ENCODE results near the gene TUBB4A. TPM values are rescaled to one million over a fixed set of nuclear protein-coding genes. Genes with fewer than 3 reads are reported as not detected.

The TUBB4A gene
- polyA plus RNA-seq, 3 donors = 35.2 to 37.0 (median 36.7) TPM

DNA sequence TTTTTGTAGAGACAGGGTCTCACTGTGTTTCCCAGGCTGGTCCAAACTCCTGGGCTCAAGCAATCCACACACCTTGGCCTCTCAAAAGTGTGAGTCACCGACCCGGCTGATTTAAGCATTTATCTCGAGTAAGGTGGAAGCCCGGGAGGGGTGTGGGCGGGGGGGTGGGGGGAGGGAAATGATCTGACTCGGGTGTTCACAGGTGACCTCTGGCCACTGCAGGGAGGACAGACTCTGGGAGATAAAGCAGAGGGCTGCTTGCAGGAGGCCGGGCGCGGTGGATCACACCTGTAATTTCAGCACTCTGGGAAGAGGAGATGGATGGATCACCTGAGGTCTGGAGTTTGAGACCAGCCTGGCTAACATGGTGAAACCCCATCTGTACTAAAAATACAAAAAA lies 28.5 kb downstream of the TUBB4A start:
- no peak for DNase-seq

DNA sequence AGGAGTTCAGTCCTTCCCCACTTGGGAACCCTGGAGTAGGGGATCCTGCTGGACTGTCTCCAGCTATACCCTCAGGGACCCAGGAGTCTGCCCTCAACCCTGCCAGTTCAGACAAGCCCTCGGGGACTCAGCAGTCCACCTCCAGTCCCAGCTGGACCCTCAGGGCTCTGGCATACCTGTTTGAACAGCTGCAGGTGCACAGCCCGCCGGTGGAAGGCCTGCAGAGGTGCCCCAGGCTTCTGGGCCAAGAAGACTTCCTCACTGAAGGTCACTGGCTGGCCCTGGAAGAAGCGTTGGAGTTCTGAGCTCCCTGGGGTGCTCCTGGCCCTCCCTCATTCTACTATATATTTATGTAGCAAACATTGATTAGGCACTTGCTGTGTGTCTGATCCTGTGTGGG lies 29.4 kb downstream of the TUBB4A start:
- DNase-seq = no peak

DNA sequence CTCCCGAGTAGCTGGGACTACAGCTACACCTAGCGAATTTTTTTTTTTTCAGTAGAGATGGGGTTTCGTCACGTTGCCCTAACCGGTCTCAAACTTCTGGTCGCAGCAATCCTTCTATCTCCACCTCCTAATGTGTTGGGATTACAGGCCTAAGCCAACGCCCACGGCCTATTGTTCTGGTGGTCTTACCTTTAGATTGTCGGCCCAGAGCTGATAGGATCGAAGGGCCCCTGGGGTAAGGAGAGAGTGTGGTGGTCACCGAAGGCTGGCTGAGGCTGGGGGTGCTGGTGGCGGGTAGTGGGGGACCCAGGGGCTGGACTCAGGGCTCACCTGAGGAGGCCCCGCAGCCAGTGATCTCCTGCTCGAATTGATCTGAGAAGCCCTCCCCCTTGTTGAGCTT lies 31.0 kb downstream of the TUBB4A start:
- DNase-seq = no peak

DNA sequence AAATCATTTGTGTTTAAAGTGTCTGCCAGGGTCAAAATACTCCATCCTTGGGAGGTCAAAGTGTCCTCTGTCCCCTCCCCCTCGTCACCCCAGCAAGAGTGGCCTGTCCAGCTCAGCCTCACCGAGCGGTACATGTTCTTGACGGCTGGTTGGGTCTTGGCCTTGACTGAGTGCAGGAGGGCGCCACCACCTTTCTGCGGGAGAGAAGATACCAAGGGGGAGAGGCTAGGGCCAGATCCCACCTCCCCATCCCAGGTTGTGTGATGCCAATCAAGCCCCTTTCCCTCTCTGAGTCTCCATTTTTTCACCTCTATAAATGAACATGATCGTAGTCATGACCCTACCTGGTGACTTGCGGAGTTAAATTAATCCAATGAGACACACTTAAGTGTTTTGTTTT lies 31.9 kb downstream of the TUBB4A start:
- no peak for DNase-seq

DNA sequence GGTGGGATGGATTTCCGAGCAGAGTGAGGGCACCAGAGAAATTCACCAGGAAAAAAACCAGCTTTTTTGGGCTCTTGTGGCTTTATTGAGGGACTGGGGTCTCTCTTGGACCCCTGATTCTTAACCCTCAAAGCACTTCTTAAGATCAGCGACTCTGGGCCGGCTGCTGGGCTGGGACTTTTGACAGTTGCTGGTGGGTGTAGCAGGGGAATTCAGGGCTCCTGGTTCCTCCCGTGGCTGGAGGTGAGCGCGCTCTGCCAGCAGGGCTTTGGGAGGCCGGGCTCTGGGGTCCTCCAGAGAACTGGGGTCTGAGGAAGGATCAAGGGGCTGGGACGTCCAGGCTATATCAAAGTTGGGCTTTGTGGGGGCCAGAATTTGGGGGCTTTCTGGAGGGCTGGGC lies 34.7 kb downstream of the TUBB4A start:
- DNase-seq = no peak

DNA sequence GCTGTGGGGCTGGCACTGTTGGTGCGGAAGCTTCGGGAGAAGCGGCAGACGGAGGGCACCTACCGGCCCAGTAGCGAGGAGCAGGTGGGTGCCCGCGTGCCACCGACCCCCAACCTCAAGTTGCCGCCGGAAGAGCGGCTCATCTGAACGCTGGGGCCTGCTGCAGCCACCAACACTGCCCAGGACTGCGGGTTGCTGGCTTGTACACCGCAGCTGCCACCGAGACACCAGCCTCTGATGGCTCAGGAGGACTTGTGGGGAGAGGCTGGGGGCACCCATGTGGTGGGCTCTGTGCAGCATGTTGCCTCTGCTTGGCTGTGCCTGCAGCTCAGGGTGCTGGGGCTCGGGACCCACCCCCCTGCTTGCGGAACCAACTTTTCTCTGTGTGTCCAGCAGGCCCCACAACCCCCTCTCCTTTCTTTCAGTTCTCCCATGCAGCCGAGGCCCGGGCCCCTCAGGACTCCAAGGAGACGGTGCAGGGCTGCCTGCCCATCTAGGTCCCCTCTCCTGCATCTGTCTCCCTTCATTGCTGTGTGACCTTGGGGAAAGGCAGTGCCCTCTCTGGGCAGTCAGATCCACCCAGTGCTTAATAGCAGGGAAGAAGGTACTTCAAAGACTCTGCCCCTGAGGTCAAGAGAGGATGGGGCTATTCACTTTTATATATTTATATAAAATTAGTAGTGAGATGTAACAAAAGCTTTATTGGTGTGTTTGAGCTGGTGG lies 35.4 kb downstream of the TUBB4A start:
- no peak for DNase-seq

DNA sequence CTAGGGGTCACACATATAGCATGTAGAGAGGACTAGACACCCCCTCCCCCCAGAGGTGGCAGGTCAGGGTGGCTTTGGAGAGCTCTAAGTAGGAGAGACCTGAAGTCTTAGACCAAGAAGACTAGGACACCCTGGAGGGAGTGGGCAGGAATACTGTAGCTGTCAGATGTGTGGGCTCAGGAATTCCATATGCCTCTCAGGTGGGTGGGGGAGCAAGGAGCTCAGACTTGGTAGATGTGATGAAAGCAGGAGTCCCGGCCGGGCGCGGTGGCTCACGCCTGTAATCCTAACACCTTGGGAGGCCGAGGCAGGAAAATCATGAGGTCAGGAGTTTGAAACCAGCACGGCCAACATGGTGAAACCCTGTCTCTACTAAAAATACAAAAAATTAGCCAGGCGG lies 36.4 kb downstream of the TUBB4A start:
- no peak for DNase-seq

DNA sequence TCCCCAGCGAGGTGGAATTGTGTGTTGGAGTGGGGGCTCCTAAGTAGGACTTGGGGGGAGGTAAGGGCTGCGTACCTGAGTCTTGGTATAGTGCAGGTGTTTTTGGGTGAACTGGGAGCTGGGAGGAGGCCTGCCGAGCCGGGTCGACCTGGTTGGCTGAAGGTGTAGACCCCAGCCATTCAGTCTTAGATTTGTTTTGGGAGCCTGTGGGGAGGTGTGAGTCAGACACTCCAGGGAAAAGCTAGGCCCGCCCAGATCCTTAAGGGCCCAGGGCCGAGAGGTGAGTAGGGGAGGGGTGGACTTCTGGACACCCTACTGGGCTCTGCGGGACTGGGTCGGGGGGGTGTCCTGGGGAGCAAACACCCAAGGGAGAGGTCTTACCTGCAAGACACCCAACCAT lies 37.1 kb downstream of the TUBB4A start:
- DNase-seq = no peak

DNA sequence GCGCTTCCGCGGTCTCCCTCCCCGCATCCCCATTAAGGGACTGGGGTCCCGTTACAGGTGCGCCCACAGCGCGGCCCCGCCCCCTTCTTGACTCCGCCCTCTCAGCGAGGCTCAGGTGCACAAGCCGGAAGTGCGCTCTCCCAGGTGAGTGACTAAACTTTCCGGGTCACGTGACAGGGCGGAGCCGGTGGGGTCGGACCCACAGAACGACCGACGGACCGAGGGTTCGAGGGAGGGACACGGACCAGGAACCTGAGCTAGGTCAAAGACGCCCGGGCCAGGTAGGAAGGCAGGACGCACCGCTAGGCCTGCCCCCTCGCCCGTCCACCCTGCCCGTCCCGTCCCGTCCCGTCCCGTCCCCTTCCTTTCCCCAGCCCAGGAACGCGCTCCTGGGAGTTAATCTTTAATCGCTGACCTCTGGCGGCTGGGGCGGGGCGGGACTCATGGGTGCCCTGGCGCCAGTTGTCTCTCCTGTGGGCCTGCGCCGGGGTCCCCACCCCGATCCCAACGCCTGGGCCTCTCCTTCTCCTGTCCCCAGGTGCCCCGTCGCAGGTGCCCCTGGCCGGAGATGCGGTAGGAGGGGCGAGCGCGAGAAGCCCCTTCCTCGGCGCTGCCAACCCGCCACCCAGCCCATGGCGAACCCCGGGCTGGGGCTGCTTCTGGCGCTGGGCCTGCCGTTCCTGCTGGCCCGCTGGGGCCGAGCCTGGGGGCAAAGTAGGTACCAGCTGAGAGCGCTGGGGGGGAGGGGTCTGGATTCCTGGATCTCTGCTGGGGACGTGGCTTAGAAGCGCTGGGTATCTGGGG lies 37.8 kb downstream of the TUBB4A start, which contains the start of gene CRB3:
CRB3 (plus strand) TSS at position 202 of the 804 bp plus-strand sequence; CDS start at position 633, 431 bp downstream.
- DNase-seq = peak; percentile 75

DNA sequence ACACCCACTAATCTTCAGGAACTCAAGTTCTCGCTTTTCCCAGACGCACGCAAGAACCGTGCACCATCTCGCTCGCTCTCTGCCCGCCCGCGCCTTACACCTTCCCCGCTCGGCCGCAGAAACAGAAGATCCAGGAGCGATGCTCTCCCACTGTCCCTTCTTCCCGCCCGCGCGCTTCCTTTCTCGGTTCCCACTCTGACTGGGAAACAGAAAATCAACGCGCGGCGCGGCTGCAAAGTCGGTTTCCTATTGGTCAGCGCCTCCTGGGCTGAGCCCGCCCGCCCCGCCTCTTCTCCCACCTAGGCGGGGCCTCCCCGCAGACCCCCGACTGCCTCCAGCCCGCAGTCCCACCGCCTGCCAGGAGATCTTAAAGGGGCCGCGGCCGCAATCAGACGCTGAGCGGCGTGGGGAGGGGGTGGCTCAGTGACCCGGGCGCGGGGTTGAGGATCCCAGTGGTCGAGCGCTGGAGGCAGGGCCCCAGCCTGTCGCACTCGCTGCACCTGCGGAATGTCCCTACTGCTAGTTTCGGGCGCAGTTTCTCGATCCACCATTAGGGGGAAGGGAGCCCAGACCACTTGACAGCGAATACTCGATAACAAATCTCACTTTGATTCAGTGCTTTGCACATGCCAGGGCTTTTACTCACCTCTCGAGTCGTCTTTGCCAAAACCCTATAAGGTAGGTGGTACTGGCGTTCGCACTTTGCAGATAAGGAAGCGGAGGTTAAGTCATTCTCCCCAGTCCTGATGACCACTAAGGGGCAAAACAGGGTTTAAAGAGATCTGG lies 41.8 kb downstream of the TUBB4A start:
- DNase-seq = peak; percentile 99

DNA sequence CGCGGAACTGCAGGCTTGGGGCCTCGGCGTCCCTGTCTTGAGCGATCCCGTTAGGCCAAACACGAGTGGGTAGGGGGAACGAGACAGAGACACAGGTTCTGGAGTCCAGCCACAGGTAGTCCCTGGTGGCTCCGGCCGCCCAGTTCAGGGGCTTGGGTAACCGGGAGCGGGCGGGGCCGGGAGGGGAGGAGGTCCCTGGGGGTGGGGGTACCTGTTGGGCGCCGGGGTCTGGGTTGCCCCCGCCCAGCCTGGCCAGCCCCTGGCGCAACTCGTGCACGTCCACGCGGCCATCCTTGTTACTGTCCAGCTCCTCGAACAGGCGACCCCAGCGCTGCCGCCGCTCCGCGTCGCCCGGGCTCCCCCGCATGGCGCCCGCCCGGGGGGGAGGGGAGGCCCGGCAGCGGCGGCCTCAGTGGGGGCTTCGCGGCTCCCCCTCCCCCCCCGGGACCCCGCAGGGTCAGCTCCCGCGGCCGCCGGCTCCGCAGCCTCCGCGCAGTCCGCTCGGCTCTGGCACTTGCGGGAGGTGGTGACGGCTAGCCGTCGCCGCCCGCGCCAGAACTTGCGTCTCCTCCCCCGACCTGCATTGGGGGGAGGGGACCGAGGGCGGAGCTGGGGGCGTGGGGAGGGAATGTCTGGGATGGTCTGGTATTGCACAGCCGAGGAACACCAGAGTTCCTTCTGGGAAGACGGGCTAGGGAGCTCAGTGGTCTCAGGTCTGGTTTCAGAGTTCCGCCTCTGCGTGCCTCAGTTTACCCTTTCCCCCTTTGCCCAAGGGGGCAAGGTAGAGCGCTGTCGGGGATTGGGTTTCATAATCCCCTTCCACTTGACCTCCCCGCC lies 42.6 kb downstream of the TUBB4A start, which contains the start of gene SLC25A23:
SLC25A23 (minus strand) TSS at position 531 of the 837 bp plus-strand sequence; CDS start at position 367, 164 bp downstream.
- DNase-seq = peak; percentile 82

DNA sequence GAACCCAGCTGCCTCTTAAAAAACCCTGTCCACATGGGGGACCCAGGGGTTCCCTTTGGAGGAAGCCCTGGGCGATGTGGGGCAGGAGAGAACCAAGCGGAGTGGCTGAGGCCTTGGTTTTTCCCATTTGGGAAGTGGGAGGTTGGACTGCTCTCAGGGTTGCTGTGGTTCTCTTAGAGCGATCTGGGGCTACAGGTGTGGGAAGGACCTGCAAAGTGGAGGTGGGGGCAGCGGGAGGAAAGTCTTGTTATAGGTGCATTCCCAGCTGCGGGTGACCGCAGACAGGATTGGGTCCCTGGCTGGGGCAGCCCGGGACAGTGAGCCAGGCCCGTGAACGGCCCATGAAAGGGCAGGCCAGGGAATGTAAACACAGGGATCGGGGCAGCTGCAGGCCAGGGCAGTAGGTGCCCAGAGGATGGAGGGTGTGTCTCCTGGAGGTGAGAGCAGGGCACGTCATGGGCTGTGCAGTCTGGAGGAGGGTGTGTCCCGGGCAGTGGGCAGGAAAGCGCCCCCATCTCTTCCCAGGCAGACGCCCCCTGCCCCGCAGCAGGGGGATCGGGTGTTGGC lies 43.3 kb downstream of the TUBB4A start:
- no peak for DNase-seq

DNA sequence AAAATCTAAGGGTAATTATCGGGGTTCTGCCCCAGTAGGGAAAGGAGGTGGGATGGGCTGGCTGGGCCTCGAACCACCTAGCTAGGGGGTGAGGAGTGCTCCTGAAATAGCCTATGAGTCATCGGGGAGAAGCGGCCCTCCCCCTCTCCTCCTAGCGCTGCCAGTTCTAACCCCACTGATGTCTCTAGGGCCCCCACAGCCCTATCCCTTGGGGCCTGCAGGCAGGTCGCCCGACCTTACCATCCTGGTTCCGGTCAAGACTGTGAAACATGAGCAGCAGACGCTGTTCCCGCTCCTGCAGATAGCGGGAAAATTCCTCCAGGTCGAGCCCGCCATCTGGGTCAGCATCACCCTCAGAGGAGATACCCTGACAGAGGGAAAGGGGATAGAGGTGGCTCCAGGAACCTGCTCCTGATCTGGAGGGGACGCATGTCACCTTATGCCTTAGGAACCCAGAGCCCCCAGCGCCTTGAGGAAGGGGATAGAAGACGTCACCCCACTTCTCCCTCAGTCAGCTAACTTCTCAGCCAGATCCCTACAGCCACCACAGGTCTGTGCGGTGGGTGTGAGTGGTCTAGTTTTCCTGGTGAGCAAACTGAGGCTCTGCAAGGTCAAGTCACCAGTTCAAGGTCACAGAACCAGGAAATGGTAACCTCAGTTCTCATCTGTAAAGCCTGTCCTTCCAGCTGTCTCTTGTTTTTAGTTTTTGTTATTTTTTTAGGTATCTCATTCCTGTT lies 44.0 kb downstream of the TUBB4A start:
- no peak for DNase-seq

DNA sequence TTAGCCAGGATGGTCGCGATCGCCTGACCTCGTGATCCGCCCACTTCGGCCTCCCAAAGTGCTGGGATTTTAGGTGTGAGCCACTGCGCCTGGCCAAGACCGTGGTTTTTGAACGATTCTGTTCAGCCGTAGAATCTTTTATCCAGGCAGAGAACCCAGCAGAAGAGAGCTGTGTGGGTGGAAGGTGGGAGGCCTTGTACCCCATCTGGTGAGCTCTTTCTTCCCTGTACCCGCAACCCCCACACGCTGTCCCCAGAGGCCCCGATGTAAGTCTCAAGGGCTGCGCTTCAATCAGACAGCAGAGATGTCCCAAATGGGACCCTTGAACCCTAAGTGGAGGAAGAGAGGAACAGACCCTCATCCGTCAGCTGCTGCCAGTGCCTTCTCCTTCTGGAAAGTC lies 46.2 kb downstream of the TUBB4A start:
- DNase-seq = no peak

DNA sequence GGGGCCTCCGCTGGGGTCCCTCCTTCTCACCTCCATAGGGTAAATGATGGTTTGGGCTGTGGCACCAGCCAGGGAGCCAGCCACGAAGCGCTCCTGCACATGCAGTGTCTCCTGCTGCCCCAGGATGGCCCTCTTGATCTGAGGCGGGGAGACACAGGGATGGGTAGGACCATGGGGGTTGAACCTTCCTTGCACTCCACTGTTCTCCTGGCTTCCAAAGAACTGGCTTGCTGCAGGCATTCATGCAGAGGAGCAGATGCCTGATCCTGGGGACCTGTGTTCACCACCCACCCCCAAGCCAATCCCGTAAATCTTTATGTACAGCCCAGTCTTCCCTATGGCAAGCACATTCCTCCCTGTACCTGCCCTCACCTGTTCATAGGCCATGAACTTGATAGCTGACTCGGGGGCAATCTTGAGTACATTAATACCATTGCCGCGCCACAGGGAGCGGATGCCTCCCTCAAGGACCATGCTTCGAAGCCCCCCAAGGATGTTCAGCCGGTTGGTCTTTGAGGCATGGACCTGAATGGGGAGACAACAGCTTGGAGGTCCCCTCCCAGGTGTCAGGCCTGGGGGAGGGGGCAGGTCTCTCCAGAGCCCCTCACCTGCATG lies 48.1 kb downstream of the TUBB4A start:
- no peak for DNase-seq

DNA sequence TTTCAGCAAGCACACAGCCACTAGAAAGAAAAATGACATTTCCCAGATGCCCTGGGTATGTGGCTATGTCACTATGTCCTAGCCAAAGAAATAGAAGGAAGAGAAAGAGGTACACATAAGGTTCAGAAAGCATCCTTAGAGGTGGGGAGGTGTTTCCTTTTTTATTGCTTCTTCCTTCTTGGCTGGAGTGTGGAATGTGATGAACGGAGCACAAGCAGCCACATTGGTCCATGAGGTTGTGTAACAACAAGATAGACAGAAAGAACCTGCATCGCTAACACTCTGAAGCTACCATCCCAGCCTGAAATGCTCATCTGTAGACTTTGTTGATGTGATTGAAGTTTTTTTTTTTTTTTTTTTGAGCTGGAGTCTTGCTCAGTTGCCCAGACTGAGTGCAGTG lies 49.2 kb downstream of the TUBB4A start:
- DNase-seq = no peak

DNA sequence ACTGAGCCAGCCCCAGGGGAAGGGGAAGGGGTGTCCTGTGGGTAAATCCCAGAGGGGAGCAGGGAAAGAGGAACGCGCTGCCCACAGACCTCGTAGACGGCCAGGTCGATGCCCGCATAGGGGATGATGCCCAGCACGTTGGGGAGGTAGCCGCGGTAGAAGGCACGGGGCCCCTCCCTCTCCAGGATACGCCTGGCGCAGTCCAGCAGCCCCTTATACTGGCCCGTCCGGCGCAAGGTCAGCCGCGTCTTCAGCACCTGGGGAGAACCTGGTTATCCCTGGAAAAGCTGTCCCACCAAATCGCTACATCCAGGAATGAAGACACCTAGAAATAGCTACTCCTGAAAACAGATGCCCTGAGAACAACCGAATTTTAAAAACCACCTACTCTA lies 49.9 kb downstream of the TUBB4A start:
- DNase-seq = no peak

DNA sequence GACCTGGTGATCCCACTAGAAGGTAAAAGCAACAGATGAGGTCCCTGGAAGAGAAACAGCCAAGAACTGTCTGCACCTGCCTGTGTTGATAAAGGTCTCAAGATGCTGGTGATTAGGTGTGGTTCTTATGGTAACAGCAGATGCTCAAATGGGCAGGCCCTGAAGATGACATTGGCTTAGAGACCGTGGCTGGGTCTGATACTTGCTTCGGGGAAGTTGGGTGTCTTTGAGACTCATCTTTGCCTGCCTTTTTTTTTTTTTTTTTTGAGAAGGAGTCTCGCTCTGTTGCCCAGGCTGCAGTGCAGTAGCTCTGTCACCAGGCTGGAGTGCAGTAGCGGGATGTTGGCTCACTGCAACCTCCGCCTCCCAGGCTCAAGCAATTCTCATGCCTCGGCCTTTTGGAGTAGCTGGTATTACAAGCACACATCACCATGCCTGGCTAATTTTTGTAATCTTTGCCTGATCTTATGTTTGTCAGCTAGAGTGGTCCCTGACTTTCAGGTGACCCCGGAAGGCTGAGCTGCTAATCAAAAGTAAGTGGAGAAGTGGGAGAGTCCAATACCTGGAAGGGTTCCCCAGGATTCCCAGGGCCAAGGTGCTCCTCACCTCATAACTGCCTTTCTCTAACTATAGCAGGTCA lies 50.4 kb downstream of the TUBB4A start:
- DNase-seq = no peak

DNA sequence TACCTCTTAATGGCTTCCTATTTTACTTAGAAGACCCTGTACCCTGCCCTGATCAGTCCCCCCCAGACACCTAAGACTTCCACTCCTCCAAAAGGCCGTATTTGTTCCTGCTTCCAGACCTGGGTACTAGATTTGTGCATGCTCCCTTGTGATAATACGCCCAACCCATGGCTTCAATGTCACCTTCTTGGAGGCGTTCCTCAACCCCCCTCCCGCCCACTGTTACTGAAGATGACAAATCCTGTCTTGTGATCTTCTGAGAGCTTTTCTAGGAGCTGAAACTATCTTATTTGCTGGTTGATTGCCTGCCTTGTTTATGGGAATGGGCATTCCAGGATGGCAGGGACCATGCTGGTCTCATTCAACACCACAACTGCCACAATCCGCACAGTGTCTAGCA lies 51.9 kb downstream of the TUBB4A start:
- DNase-seq = no peak

Measured in renal pelvis (tissue), 4 donors.